NK-92 (cell line): Measurements from ENCODE around the gene NOP53.
"Not testable (repeated sequence)": the region's sequence is repeated elsewhere in the genome, so short reads cannot be mapped to it uniquely, and the experiment has no call there.

ENCODE experiments used
- DNase-seq: peaks from one replicate; lab custom pipeline; 2025; ENCODE audit not compliant: unreplicated experiment; lab: John Stamatoyannopoulos, UW

NOP53 gene

GRCh38 chr19:47745010-47745901 is at the start of gene NOP53:
TSS of gene NOP53 (plus strand) at chr19:47745546. CDS start at chr19:47745560, 14 bp downstream.
- peak; percentile 68 for DNase-seq

- DNase-seq = no peak
Observed at GRCh38 chr19:47696635-47697034, 48.7 kb upstream of the NOP53 start.

GRCh38 chr19:47697863-47698609 is 47.3 kb upstream of the NOP53 start:
- no peak for DNase-seq

- no peak for DNase-seq
Observed at GRCh38 chr19:47698631-47699359, 46.6 kb upstream of the NOP53 start.

GRCh38 chr19:47699360-47699917 is 45.9 kb upstream of the NOP53 start:
- DNase-seq = no peak

- DNase-seq = no peak
Observed at GRCh38 chr19:47700934-47701716, 44.2 kb upstream of the NOP53 start.

GRCh38 chr19:47701717-47702552 is 43.4 kb upstream of the NOP53 start:
- no peak for DNase-seq

- DNase-seq = no peak
Observed at GRCh38 chr19:47702671-47703070, 42.7 kb upstream of the NOP53 start.

GRCh38 chr19:47703301-47703700 is 42.0 kb upstream of the NOP53 start:
- DNase-seq = no peak

- no peak for DNase-seq
Observed at GRCh38 chr19:47704024-47704423, 41.3 kb upstream of the NOP53 start.

GRCh38 chr19:47704656-47705055 is 40.7 kb upstream of the NOP53 start:
- DNase-seq = no peak

- DNase-seq = no peak
Observed at GRCh38 chr19:47707135-47707925, 38.0 kb upstream of the NOP53 start.

- no peak for DNase-seq
Observed at GRCh38 chr19:47711652-47712242, 33.6 kb upstream of the NOP53 start.

GRCh38 chr19:47713046-47714021 is 32.0 kb upstream of the NOP53 start, which contains the start of gene EHD2:
TSS of gene EHD2 (plus strand) at chr19:47713422. CDS start at chr19:47716613, 3,191 bp downstream.
- DNase-seq = no peak

GRCh38 chr19:47714339-47714738 is 31.0 kb upstream of the NOP53 start:
- no peak for DNase-seq

- not testable (repeated sequence) for DNase-seq
Observed at GRCh38 chr19:47714855-47715254, 30.5 kb upstream of the NOP53 start.
